Heart left ventricle (tissue), 13 donors: Measurements from ENCODE around the gene FAHD2B.
"Not testable (repeated sequence)": the region's sequence is repeated elsewhere in the genome, so short reads cannot be mapped to it uniquely, and the experiment has no call there.

Experiments
- POLR2A ChIP-seq, 2 donors: fragments of 450-650 bp; IDR thresholded peaks; one replicate each; pipeline ENCODE4 v1.6.1; 2017; ENCODE audit warnings: antibody characterized with exemption in 2 of 2, mild to moderate bottlenecking in 2 of 2, moderate library complexity in 2 of 2
- TF ChIP-seq, protein P1 (sequence below), 12 donors: fragments of 200-600 bp; sonication (generic) in 4 of 12; IDR thresholded peaks; one replicate each; pipeline versions ENCODE4 v1.5.0 to v1.8.0; 2018 to 2022; ENCODE audit warnings: antibody characterized with exemption in 12 of 12, mild to moderate bottlenecking in 5 of 12
- donor health status: ischemic (EF 13 %, LVEDD 7.1; RV severe dilation, severe dysfunction).
- donor health status: DM: no; HTN: yes; CAD: no.
- donor health status: DM: no; HTN: no; CAD: no.
- donor health status: ischemic (EF 25% LVEDD 6.9; RV normal size, moderate dysfunction).
- donor health status: ischemic (EF 25% LVEDD 5.7; RV mildly dilated, moderate dysfunction).
- donor health status: ischemic (EF 35%, LVEDD 5.7; RV mildly dilated, moderate dysfunction).
- donor health status: nonischemic (EF 11% LVEDD 7.7; RV severe dilation, severe dysfunction).
- donor health status: DM: yes; HTN: yes; CAD: no.
- donor health status: PGD.
- donor health status: ischemic (EF 29% LVEDD 5.4; RV normal size, mild dysfunction).
- donor health status: nonischemic (EF 23%, LVEDD 6.1; RV moderate dilation, normal function).

DNA sequence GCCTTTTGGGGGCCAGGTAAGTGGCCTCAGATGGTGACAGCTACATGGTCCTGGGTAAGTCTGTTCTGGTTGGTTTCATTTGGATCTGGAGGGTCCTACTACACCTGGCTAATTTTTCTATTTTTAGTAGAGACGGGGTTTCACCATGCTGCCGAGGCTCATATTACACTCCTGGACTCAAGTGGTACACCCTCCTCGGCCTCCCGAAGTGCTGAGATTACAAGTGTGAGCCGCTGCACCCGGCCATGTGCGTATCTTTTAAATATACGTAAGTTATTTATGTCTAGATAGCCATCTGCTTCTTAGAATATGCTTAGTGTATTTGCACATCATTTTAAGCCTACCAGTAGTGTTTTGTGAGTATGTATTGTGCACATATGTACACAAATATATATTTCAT, 17.5 kb downstream of the FAHD2B start:
- TF ChIP-seq, protein P1, sequence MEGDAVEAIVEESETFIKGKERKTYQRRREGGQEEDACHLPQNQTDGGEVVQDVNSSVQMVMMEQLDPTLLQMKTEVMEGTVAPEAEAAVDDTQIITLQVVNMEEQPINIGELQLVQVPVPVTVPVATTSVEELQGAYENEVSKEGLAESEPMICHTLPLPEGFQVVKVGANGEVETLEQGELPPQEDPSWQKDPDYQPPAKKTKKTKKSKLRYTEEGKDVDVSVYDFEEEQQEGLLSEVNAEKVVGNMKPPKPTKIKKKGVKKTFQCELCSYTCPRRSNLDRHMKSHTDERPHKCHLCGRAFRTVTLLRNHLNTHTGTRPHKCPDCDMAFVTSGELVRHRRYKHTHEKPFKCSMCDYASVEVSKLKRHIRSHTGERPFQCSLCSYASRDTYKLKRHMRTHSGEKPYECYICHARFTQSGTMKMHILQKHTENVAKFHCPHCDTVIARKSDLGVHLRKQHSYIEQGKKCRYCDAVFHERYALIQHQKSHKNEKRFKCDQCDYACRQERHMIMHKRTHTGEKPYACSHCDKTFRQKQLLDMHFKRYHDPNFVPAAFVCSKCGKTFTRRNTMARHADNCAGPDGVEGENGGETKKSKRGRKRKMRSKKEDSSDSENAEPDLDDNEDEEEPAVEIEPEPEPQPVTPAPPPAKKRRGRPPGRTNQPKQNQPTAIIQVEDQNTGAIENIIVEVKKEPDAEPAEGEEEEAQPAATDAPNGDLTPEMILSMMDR (IDR thresholded peaks at IDR 0.05) = not testable (repeated sequence)
- not testable (repeated sequence) for TF ChIP-seq POLR2A (IDR thresholded peaks at IDR 0.05)
